HT-29 (cell line): Measurements from ENCODE around the gene RTN4RL2. TPM values are rescaled to one million over a fixed set of nuclear protein-coding genes. Genes with fewer than 3 reads are reported as not detected.

Source experiments
- small RNA-seq: library from RNA; depleted of rRNA; stranded (forward); fragments of <200 nt; gene quantifications from one replicate; pipeline ENCODE3, GENCODE V24; 2014
- total RNA-seq: library from RNA; depleted of rRNA; stranded (reverse); fragments of >200 nt; shearing (Covaris generic); gene quantifications from 2 replicates; pipeline ENCODE4 v1.2.3, GENCODE V29; 2014; rRNA removed

The RTN4RL2 gene
- total RNA-seq, 1 experiment from 2014 or later, result 0.79 TPM

Small RNA genes lying within 50 kb of the gene (small RNA-seq; reads per million reads assigned to genes)
- gene RNA5SP341, result not detected

Other genes starting within 250 kb of the RTN4RL2 start
- gene APLNR, start 223.3 kb upstream of the RTN4RL2 start, total RNA-seq, result not detected in 2 replicates
- gene TNKS1BP1, start 135.6 kb upstream of the RTN4RL2 start, total RNA-seq, result 113 and 129 TPM in 2 replicates
- 181 and 210 TPM in 2 replicates for gene SSRP1, start 124.6 kb upstream of the RTN4RL2 start, total RNA-seq
- not detected in 2 replicates for gene P2RX3, start 122.2 kb upstream of the RTN4RL2 start, total RNA-seq
- not detected in 2 replicates for gene PRG3, start 79.4 kb upstream of the RTN4RL2 start, total RNA-seq
- gene PRG2, start 69.9 kb upstream of the RTN4RL2 start, total RNA-seq, result not detected in 2 replicates
- gene SLC43A3, start 33.4 kb upstream of the RTN4RL2 start, total RNA-seq, result not detected in 2 replicates
- gene SLC43A1, start 55.2 kb downstream of the RTN4RL2 start, total RNA-seq, result 47.7 and 60.8 TPM in 2 replicates
- gene TIMM10, start 70.2 kb downstream of the RTN4RL2 start, total RNA-seq, result 133 and 143 TPM in 2 replicates
- not detected in 2 replicates for gene SMTNL1, start 77.1 kb downstream of the RTN4RL2 start, total RNA-seq
- 1.3 and 3.5 TPM in 2 replicates for gene UBE2L6, start 107.1 kb downstream of the RTN4RL2 start, total RNA-seq
- not detected in 2 replicates for gene SERPING1, start 137.2 kb downstream of the RTN4RL2 start, total RNA-seq
- gene YPEL4, start 189.4 kb downstream of the RTN4RL2 start, total RNA-seq, result not detected in 2 replicates
- gene CLP1, start 197.2 kb downstream of the RTN4RL2 start, total RNA-seq, result 19.1 and 19.8 TPM in 2 replicates
- gene ZDHHC5, start 207.6 kb downstream of the RTN4RL2 start, total RNA-seq, result 63.0 and 65.9 TPM in 2 replicates